Mucosa of stomach (tissue), 1 donor: Measurements from ENCODE around the gene TBC1D20.
"Not testable (repeated sequence)": the region's sequence is repeated elsewhere in the genome, so short reads cannot be mapped to it uniquely, and the experiment has no call there.

Source experiments
- H3K27me3 ChIP-seq: one replicate; pipeline ENCODE4 v1.7.0; 2013; ENCODE audit warnings: mild to moderate bottlenecking, low read length; ENCODE audit not compliant: control insufficient read depth, insufficient read depth
- H3K36me3 ChIP-seq: one replicate; pipeline ENCODE4 v1.7.0; 2013; ENCODE audit warnings: low read length; ENCODE audit not compliant: control insufficient read depth, insufficient read depth
- H3K4me1 ChIP-seq: one replicate; pipeline ENCODE4 v1.7.0; 2013; ENCODE audit warnings: mild to moderate bottlenecking, low read length; ENCODE audit not compliant: control insufficient read depth, insufficient read depth
- H3K4me3 ChIP-seq: one replicate; pipeline ENCODE4 v1.7.0; 2013; ENCODE audit warnings: low read length
- H3K9ac ChIP-seq: one replicate; pipeline ENCODE4 v1.7.0; 2013; ENCODE audit warnings: mild to moderate bottlenecking, low read length, moderate library complexity
- H3K9me3 ChIP-seq: one replicate; pipeline ENCODE4 v1.7.0; 2013; ENCODE audit warnings: mild to moderate bottlenecking, low read length, moderate library complexity; ENCODE audit not compliant: control insufficient read depth
- donor health status: Pancreatic carcinoma.

Gene TBC1D20

DNA sequence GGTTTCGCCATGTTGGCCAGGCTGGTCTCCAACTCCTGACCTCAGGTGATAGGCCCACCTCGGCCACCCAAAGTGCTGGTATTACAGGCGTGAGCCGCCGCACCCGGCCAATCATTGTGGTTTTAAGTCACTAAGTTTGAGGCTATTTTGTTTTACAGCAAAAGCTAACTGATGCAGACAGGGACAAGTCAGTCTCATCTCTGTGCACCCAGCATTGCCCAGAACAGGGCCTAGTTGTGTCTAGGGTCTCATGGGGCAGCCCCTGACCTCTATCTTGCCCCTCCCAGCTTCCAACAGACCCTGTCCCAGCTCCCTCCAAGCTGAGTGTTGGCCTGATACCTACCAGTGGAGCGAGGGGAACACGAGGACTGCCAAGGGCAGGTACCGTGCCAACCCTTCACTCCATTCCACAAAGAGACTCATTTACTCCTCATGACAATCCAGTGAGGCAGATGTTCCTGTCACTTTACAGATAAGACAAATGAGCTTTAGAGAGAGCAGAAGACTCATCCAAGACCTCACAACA is 63.1 kb downstream of the TBC1D20 start:
- no peak overlapping the region for H3K4me3 ChIP-seq
- no peaks in the 10 kb centered on the region for H3K9me3 ChIP-seq
- no peaks in the 10 kb centered on the region for H3K36me3 ChIP-seq
- H3K4me1 ChIP-seq: peaks cover 27% of the 10 kb centered on the region
- H3K27me3 ChIP-seq: no peaks in the 10 kb centered on the region
- no peak overlapping the region for H3K9ac ChIP-seq

DNA sequence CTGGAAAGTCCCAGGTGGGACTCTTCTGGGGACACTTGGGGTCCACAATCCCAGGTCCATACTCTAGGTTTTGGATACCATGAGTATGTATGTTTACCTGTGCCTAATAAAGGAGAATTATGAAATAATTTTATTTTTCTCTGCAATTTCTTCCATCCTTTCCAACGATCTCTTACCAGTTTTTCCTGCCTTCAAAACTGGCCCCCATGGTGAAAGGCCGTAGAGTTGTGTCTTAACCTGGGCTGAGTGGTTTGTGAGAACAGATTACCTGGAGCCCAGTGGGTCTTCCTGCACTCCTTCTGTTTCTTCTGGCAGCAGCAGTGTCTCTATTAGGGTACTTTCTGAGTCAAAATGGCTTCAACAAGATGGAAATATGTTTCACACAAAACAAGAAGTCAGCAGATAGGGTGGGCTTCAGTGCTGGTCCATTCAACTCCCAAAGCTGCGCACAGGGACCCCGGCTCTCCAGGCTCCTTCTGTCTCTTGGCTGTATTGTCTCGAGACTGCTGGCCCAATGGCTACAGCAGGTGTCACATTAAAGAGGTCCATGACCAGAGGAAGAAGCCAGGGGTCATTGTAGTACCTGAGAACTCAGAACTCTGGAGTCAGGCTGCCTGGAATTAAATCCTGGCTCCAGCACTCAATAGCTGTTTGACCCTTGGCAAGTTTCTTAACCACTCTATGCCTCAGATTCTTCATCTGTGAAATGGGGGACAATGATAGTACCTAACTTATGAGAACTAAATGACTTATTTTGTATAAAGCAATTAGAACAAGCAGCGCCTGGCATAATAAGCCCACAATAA is 64.7 kb downstream of the TBC1D20 start:
- Histone ChIP-seq H3K27me3 (no peaks in the 10 kb centered on the region), H3K4me3 (no peak overlapping the region), H3K9ac (peak overlapping the region; percentile 8), H3K4me1 (peaks cover 27% of the 10 kb centered on the region), H3K9me3 (no peaks in the 10 kb centered on the region), H3K36me3 (no peaks in the 10 kb centered on the region)

DNA sequence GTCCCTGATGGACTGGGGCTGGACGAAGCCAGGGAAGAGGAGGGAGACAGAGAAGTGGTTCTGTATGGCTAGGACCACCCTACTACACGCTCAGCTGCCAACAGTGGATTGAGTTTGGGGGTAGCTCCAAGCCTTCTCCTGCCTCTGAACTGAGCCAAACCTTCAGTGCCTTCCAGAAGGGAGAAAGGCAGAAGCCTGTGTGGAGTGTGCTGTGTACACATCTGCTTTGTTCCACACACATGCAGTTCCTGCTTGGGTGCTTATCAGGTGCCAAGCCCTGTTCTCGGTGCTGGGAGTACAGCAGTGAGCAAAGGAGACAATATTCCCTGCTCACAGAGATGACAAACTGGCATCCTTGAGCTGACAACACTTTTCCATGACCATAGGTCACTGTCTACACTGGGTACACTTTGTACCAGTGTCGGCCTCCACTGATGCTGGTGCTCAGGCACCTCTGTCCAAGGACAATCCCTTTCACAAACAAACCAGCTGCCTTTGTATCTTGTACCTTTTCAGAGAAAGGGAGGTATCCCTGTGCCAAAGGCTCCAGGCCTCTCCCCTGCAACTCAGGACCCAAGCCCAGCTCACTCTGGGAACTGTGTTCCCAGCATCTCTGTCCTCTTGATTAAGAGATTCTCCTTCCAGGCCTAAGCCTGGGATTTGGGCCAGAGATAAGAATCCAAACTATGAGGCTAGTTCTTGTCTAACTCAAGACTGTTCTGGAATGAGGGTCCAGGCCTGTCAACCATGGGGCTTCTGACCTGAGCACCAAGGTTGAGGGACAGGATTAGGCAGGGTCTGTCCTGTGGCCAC is 65.5 kb downstream of the TBC1D20 start:
- no peaks in the 10 kb centered on the region for H3K9me3 ChIP-seq
- H3K4me1 ChIP-seq: peaks cover 21% of the 10 kb centered on the region
- H3K4me3 ChIP-seq: no peak overlapping the region
- H3K27me3 ChIP-seq: no peaks in the 10 kb centered on the region
- H3K9ac ChIP-seq: peak overlapping the region; percentile 8
- no peaks in the 10 kb centered on the region for H3K36me3 ChIP-seq

DNA sequence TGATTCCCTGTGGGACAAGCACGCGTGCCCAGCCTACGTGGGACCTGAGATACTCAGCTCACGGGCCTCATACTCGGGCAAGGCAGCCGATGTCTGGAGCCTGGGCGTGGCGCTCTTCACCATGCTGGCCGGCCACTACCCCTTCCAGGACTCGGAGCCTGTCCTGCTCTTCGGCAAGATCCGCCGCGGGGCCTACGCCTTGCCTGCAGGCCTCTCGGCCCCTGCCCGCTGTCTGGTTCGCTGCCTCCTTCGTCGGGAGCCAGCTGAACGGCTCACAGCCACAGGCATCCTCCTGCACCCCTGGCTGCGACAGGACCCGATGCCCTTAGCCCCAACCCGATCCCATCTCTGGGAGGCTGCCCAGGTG is 66.1 kb downstream of the TBC1D20 start:
- Histone ChIP-seq H3K27me3 (no peaks in the 10 kb centered on the region), H3K9ac (peak overlapping the region; percentile 3), H3K4me3 (no peak overlapping the region), H3K4me1 (peaks cover 19% of the 10 kb centered on the region), H3K9me3 (no peaks in the 10 kb centered on the region), H3K36me3 (no peaks in the 10 kb centered on the region)

DNA sequence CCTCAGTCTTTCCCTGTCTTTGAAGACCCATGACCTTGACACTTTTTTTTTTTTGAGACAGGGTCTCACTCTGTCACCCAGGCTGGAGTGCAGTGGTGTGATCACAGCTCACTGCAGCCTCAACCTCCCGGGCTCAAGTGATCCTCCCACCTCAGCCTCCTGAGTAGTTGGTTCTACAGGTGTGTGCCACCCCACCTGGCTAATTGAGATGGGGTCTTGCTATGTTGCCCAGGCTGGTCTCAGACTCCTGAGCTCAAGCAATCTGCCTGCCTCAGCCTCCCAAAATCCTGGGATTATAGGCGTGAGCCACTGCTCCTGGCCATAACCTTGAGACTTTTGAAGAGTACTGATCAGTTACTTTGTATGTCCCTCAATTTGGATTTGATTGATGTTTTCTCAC is 69.0 kb downstream of the TBC1D20 start:
- H3K27me3 ChIP-seq, H3K9ac ChIP-seq, H3K9me3 ChIP-seq, H3K36me3 ChIP-seq, H3K4me3 ChIP-seq: not testable (repeated sequence)
- peaks cover 38% of the 10 kb centered on the region for H3K4me1 ChIP-seq

DNA sequence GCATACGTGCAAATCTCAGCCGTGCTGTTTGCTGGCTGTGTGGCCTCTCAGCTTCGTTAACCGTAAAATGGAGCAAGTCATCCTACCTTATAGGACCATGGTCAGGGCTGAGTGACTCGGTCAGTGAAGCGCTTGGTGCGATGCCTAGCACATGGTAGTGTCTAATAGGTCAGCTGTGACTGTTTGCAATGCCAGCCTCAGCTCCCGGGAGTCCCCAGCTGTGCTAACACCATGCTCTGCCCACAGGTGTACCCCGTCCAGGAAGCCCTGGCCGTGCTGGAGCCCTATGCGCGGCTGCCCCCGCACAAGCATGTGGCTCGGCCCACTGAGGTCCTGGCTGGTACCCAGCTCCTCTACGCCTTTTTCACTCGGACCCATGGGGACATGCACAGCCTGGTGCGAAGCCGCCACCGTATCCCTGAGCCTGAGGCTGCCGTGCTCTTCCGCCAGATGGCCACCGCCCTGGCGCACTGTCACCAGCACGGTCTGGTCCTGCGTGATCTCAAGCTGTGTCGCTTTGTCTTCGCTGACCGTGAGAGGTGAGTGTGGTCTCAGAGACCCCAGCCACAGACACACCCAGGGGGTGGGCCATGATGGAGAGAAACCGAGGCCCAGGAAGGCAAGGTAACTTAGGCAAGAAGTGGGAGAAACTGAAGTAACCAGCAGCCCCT is 71.2 kb downstream of the TBC1D20 start:
- no peak overlapping the region for H3K9ac ChIP-seq
- H3K27me3 ChIP-seq: no peaks in the 10 kb centered on the region
- no peaks in the 10 kb centered on the region for H3K9me3 ChIP-seq
- H3K4me3 ChIP-seq: no peak overlapping the region
- peaks cover 27% of the 10 kb centered on the region for H3K4me1 ChIP-seq
- H3K36me3 ChIP-seq: no peaks in the 10 kb centered on the region

DNA sequence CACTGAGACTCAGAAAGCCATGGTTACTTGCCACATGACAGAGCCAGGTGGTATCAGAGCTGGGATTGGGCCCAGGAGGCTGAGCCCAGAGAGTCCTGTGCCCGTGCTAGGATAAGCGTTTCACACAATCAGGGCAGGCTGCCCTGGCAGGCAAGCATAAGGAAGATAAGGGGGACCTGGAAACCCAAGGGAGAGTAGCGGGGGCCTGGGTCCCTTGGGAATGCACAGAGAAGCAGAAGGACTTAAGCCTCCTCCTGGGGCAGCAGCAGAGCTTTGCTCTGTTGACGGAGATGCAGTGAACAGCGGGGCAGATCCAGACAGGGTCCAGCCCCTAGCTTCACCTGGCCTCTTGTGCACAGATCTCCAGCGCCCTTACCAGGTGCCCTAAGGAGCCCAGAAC is 73.1 kb downstream of the TBC1D20 start:
- Histone ChIP-seq H3K4me1 (peaks cover 21% of the 10 kb centered on the region), H3K27me3 (no peaks in the 10 kb centered on the region), H3K4me3 (no peak overlapping the region), H3K9me3 (no peaks in the 10 kb centered on the region), H3K36me3 (no peaks in the 10 kb centered on the region), H3K9ac (no peak overlapping the region)

DNA sequence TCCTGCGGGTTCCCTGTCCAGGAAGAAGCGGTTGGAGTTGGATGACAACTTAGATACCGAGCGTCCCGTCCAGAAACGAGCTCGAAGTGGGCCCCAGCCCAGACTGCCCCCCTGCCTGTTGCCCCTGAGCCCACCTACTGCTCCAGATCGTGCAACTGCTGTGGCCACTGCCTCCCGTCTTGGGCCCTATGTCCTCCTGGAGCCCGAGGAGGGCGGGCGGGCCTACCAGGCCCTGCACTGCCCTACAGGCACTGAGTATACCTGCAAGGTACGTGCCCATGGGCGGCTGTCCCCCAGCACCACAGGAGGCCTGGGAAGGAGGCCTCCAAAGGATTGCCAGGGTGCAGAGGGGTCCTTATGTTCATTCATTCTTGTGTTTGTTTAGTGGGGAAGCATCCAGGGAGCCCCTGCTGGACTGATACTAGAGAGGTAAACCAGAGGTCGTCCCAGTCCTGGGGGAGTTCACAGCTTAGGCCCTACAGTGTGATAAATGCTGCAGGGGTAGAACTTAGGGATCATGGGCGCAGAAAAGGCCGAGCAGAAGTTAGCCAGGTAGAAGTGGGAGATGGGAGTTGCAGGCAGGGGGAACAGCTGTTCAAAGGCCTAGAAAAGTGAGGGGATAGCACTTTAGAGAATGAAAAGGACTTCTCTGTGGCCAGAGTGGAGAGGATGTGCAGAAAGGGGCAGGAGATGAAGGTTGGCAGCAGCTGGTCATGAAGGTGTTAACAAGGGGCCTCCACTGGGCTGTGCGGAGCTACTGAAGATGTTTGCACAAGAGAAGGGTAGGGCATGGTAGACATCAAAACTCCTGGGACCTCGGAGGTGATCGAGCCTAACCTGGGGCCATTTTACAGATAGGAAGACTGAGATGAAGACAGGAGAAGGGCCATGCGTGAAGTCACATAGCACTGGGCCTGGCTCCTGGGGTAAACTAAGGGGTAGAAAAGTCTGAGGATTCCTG is 74.0 kb downstream of the TBC1D20 start:
- Histone ChIP-seq H3K27me3 (no peaks in the 10 kb centered on the region), H3K9me3 (no peaks in the 10 kb centered on the region), H3K9ac (no peak overlapping the region), H3K4me3 (no peak overlapping the region), H3K36me3 (no peaks in the 10 kb centered on the region), H3K4me1 (peaks cover 21% of the 10 kb centered on the region)

DNA sequence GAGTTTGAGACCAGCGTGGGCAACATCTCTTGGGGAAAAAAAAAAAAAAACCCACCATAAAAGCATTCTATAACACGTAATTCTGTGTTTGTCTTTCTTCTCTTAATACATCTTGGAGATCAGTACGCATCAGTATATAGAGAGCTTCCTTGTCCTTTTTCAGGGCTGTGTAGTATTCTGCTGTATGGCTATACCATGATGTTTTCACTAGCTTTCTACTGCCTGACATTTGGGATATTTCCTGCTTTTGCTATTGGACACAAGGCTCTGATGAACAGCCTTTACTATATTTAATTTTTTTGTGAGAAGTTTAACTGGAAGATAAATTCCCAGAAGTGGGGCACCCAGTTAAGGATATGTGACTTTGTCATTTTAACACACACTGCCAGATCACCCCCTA is 74.8 kb downstream of the TBC1D20 start:
- Histone ChIP-seq H3K4me3 (no peak overlapping the region), H3K9ac (no peak overlapping the region), H3K4me1 (peaks cover 21% of the 10 kb centered on the region), H3K9me3 (no peaks in the 10 kb centered on the region), H3K27me3 (no peaks in the 10 kb centered on the region), H3K36me3 (no peaks in the 10 kb centered on the region)

DNA sequence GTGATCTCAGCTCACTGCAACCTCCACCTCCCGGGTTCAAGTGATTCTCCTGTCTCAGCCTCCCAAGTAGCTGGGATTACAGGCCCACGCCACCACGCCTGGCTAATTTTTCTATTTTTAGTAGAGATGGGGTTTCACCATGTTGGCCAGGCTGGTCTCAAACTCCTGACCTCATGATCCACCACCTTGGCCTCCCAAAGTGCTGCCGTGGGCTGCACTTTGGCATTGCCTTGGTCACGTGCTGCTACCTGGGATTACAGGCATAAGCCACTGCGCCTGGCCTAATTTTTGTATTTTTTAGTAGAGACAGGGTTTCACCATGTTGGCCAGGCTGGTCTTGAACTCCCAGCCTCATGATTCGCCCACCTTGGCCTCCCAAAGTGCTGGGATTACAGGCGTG is 75.7 kb downstream of the TBC1D20 start:
- not testable (repeated sequence) for H3K9me3 ChIP-seq, H3K4me3 ChIP-seq, H3K9ac ChIP-seq, H3K27me3 ChIP-seq, H3K36me3 ChIP-seq
- H3K4me1 ChIP-seq: peaks cover 22% of the 10 kb centered on the region
